ENCODE data around the gene SOCS7. TPM values are rescaled to one million over a fixed set of nuclear protein-coding genes. Genes with fewer than 3 reads are reported as not detected.

SOCS7 gene
- total RNA-seq, 1 experiment from 2014 or later, result 7.4 TPM

- no peaks in the 10 kb centered on the region for H3K4me1 ChIP-seq (ENCODE audit: insufficient read depth, low read length)
- no peaks in the 10 kb centered on the region; the same call in 1 of the 2 replicates for H3K36me3 ChIP-seq (ENCODE audit: low read depth, low read length)
- H3K79me2 ChIP-seq (ENCODE audit: low read length), result no peaks in the 10 kb centered on the region
- no peaks in the 10 kb centered on the region for H4K20me1 ChIP-seq (ENCODE audit: low read length)
- ChIA-PET CTCF (no interaction called here), POLR2A (ENCODE audit: unreplicated experiment) (no interaction called here)
- DNase-seq, result no peak
- no TSS peak for BruUV-seq (replicated peaks)
- H3F3A ChIP-seq (ENCODE audit: low read length, unreplicated experiment), result no peaks in the 10 kb centered on the region
- H3K4me2 ChIP-seq (ENCODE audit: low read length), result no peak overlapping the region
- no peaks in the 10 kb centered on the region for H3K27me3 ChIP-seq (ENCODE audit: low read length)
- no peaks in the 10 kb centered on the region for H3K9me3 ChIP-seq (ENCODE audit: low read length)
- no peak overlapping the region for H3K4me3 ChIP-seq (ENCODE audit: low read length)
- TF ChIP-seq EZH2 (IDR thresholded peaks at IDR 0.05; ENCODE audit: low read length, unreplicated experiment) (no peak), CTCF (conservative IDR thresholded peaks at IDR 0.05; ENCODE audit: low read depth, low read length) (no peak), EZH2phosphoT487 (IDR thresholded peaks at IDR 0.05; ENCODE audit: borderline replicate concordance, low read length) (no peak)
- H2AFZ ChIP-seq (ENCODE audit: low read length), result no peak overlapping the region
- no peaks in the 10 kb centered on the region for H3K9me2 ChIP-seq (replicated peaks; ENCODE audit: low read length)
- no peak overlapping the region for H3K9ac ChIP-seq (ENCODE audit: low read length)
- ATAC-seq, result no peak
- intact Hi-C loops (cut with micrococcal nuclease), result no loop called here
- H3K27ac ChIP-seq (ENCODE audit: low read length), result no peak overlapping the region
Observed at GRCh38 chr17:38345743-38346142, 5.9 kb upstream of the SOCS7 start.

GRCh38 chr17:38349097-38349730 is 2.4 kb upstream of the SOCS7 start:
- H3K36me3 ChIP-seq (ENCODE audit: low read depth, low read length), result no peaks in the 10 kb centered on the region; the same call in 1 of the 2 replicates
- ATAC-seq (peak; percentile 67), DNase-seq (peak; percentile 78)
- H3K9me2 ChIP-seq (replicated peaks; ENCODE audit: low read length), result no peaks in the 10 kb centered on the region
- intact Hi-C loops (cut with micrococcal nuclease), result loop anchor here (1.0 kb wide), 1 partner anchor 65 kb away; no protein-coding TSS in a partner anchor
- BruUV-seq (replicated peaks), result no TSS peak
- no peaks in the 10 kb centered on the region for H4K20me1 ChIP-seq (ENCODE audit: low read length)
- TF ChIP-seq CTCF (conservative IDR thresholded peaks at IDR 0.05; ENCODE audit: low read depth, low read length) (peak; percentile 86), EZH2phosphoT487 (IDR thresholded peaks at IDR 0.05; ENCODE audit: borderline replicate concordance, low read length) (no peak)
- no peaks in the 10 kb centered on the region for H3K27me3 ChIP-seq (ENCODE audit: low read length)
- H3F3A ChIP-seq (ENCODE audit: low read length, unreplicated experiment), result no peaks in the 10 kb centered on the region
- POLR2A ChIA-PET (ENCODE audit: unreplicated experiment), result interaction anchor here (0.7 kb wide), 1 partner anchor 65 kb away, joined by 3 read pairs; no protein-coding TSS in a partner anchor
- H3K9me3 ChIP-seq (ENCODE audit: low read length), result no peaks in the 10 kb centered on the region
- CTCF ChIA-PET, result interaction anchor here (0.6 to 1.5 kb wide), 7 partner anchors 11 to 73 kb away, joined by 3 to 46 read pairs (median 4); no protein-coding TSS in a partner anchor
- peaks cover 7% of the 10 kb centered on the region; the same call in 1 of the 2 replicates for H3K4me1 ChIP-seq (ENCODE audit: insufficient read depth, low read length)
- H3K79me2 ChIP-seq (ENCODE audit: low read length), result peaks cover 19% of the 10 kb centered on the region
- no peak overlapping the region for H3K9ac ChIP-seq (ENCODE audit: low read length)
- no peak overlapping the region for H3K4me3 ChIP-seq (ENCODE audit: low read length)
- peak overlapping the region; percentile 33; the same call in 1 of the 2 replicates for H2AFZ ChIP-seq (ENCODE audit: low read length)
- H3K4me2 ChIP-seq (ENCODE audit: low read length), result no peak overlapping the region
- H3K27ac ChIP-seq (ENCODE audit: low read length), result no peak overlapping the region

- H3K9me3 ChIP-seq (ENCODE audit: low read length), result no peaks in the 10 kb centered on the region
- no peaks in the 10 kb centered on the region for H3K27me3 ChIP-seq (ENCODE audit: low read length)
- DNase-seq (no peak), ATAC-seq (no peak)
- ChIA-PET CTCF (interaction anchor here (1.4 kb wide), 2 partner anchors 31 to 64 kb away, joined by 11 to 46 read pairs; no protein-coding TSS in a partner anchor), POLR2A (ENCODE audit: unreplicated experiment) (no interaction called here)
- H3K27ac ChIP-seq (ENCODE audit: low read length), result no peak overlapping the region
- BruUV-seq (replicated peaks), result no TSS peak
- H3K79me2 ChIP-seq (ENCODE audit: low read length), result peaks cover 27% of the 10 kb centered on the region
- H3K36me3 ChIP-seq (ENCODE audit: low read depth, low read length), result no peaks in the 10 kb centered on the region; the same call in 1 of the 2 replicates
- no peak overlapping the region for H2AFZ ChIP-seq (ENCODE audit: low read length)
- no peaks in the 10 kb centered on the region for H3K9me2 ChIP-seq (replicated peaks; ENCODE audit: low read length)
- no peaks in the 10 kb centered on the region for H3F3A ChIP-seq (ENCODE audit: low read length, unreplicated experiment)
- intact Hi-C loops (cut with micrococcal nuclease), result no loop called here
- TF ChIP-seq CTCF (conservative IDR thresholded peaks at IDR 0.05; ENCODE audit: low read depth, low read length) (no peak), EZH2phosphoT487 (IDR thresholded peaks at IDR 0.05; ENCODE audit: borderline replicate concordance, low read length) (no peak), EZH2 (IDR thresholded peaks at IDR 0.05; ENCODE audit: low read length, unreplicated experiment) (no peak)
- H3K4me1 ChIP-seq (ENCODE audit: insufficient read depth, low read length), result peaks cover 9% of the 10 kb centered on the region; the same call in 1 of the 2 replicates
- H3K4me2 ChIP-seq (ENCODE audit: low read length), result no peak overlapping the region
- H3K4me3 ChIP-seq (ENCODE audit: low read length), result no peak overlapping the region
- no peaks in the 10 kb centered on the region for H4K20me1 ChIP-seq (ENCODE audit: low read length)
- no peak overlapping the region for H3K9ac ChIP-seq (ENCODE audit: low read length)
Observed at GRCh38 chr17:38350035-38350434, 1.6 kb upstream of the SOCS7 start.

All from PC-3 (cell line).